ENCODE data around the gene OR8A1.

DNA sequence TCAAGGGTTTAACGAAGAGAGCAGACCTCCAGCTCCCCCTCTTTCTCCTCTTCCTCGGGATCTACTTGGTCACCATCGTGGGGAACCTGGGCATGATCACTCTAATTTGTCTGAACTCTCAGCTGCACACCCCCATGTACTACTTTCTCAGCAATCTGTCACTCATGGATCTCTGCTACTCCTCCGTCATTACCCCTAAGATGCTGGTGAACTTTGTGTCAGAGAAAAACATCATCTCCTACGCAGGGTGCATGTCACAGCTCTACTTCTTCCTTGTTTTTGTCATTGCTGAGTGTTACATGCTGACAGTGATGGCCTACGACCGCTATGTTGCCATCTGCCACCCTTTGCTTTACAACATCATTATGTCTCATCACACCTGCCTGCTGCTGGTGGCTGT is 363 bp downstream of the OR8A1 start:
- TF ChIP-seq, protein P1, sequence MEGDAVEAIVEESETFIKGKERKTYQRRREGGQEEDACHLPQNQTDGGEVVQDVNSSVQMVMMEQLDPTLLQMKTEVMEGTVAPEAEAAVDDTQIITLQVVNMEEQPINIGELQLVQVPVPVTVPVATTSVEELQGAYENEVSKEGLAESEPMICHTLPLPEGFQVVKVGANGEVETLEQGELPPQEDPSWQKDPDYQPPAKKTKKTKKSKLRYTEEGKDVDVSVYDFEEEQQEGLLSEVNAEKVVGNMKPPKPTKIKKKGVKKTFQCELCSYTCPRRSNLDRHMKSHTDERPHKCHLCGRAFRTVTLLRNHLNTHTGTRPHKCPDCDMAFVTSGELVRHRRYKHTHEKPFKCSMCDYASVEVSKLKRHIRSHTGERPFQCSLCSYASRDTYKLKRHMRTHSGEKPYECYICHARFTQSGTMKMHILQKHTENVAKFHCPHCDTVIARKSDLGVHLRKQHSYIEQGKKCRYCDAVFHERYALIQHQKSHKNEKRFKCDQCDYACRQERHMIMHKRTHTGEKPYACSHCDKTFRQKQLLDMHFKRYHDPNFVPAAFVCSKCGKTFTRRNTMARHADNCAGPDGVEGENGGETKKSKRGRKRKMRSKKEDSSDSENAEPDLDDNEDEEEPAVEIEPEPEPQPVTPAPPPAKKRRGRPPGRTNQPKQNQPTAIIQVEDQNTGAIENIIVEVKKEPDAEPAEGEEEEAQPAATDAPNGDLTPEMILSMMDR (IDR thresholded peaks at IDR 0.05), result no peak
- no peak for TF ChIP-seq POLR2AphosphoS5 (IDR thresholded peaks at IDR 0.05)
- no peak for TF ChIP-seq POLR2A (IDR thresholded peaks at IDR 0.05)
- TF ChIP-seq EP300 (IDR thresholded peaks at IDR 0.05), result no peak
